ENCODE measurements around the gene SLC6A3. TPM values are rescaled to one million over a fixed set of nuclear protein-coding genes. Genes with fewer than 3 reads are reported as not detected.
"Not testable (repeated sequence)": the region's sequence is repeated elsewhere in the genome, so short reads cannot be mapped to it uniquely, and the experiment has no call there.

Gene SLC6A3
- total RNA-seq, 4 donors from 2014 or later, result not detected

DNA sequence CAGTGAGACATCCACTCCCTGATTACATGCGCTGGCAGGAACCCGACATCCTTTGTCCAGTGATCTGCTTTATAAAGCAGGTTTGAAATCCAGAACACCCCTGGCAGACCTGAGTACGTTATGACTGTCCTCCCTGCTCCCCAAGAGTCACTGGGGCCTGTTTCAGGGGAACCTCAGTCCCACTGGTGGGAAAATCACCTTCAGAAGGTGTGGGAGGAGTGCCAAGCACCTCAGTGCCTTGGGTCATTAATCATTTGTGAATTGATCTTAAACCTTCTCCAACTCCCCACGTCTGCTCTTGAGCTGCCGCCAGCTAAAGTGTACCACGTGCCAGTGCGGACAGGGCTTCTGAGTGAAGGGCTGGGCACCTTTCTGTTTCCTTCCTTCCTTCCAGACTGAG is 16.2 kb downstream of the SLC6A3 start:
- Histone ChIP-seq H3K27me3 (no peaks in the 10 kb centered on the region), H3K27ac (no peak overlapping the region), H3K4me1 (no peaks in the 10 kb centered on the region), H3K4me3 (no peak overlapping the region), H3K9me3 (peaks cover 14 to 20% of the 10 kb centered on the region in 2 donors), H3K36me3 (no peaks in the 10 kb centered on the region)
- 68 to 87% methylated on average over 3 to 7 of the region's 7 CpGs for WGBS, 2 donors (ENCODE audit: low coverage in 1 of 2)
- TF ChIP-seq EP300 (IDR thresholded peaks at IDR 0.05; ENCODE audit: low read depth) (no peak), POLR2AphosphoS5 (IDR thresholded peaks at IDR 0.05) (no peak), POLR2A (IDR thresholded peaks at IDR 0.05) (no peak)
- TF ChIP-seq, protein P1, sequence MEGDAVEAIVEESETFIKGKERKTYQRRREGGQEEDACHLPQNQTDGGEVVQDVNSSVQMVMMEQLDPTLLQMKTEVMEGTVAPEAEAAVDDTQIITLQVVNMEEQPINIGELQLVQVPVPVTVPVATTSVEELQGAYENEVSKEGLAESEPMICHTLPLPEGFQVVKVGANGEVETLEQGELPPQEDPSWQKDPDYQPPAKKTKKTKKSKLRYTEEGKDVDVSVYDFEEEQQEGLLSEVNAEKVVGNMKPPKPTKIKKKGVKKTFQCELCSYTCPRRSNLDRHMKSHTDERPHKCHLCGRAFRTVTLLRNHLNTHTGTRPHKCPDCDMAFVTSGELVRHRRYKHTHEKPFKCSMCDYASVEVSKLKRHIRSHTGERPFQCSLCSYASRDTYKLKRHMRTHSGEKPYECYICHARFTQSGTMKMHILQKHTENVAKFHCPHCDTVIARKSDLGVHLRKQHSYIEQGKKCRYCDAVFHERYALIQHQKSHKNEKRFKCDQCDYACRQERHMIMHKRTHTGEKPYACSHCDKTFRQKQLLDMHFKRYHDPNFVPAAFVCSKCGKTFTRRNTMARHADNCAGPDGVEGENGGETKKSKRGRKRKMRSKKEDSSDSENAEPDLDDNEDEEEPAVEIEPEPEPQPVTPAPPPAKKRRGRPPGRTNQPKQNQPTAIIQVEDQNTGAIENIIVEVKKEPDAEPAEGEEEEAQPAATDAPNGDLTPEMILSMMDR (IDR thresholded peaks at IDR 0.05), result no peak
- intact Hi-C loops (cut with DNase I; ENCODE audit: low total_unique reads) (no loop called here), in situ Hi-C loops (cut with MboI; ENCODE audit: low pct_ligation_motif_present in 1 of 4, low pct_unique_long_range_greater_than_20kb in 1 of 4, low sequenced_read_pairs in 3 of 4) (no loop called here)
- no peak for DNase-seq

DNA sequence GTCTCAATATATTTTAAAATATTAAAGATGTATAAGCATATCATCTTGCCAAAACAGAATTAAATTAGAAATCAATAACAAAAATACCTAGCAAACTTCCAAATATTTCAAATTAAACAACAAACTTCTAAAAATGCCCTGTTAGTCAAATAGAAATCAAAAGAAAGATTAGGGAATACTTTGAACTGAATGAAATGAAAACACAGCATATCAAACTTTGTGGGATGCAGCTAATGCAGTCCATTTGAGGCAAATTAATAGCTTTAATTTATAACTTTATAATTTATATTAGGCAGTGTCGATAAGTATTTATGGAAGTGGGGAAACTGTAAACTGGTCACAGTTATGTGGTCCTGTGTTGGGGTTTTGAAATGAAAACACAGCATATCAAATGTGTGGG is 17.1 kb downstream of the SLC6A3 start:
- H3K27me3 ChIP-seq, result no peaks in the 10 kb centered on the region
- TF ChIP-seq EP300 (IDR thresholded peaks at IDR 0.05; ENCODE audit: low read depth), result no peak
- no peak for TF ChIP-seq POLR2A (IDR thresholded peaks at IDR 0.05)
- TF ChIP-seq POLR2AphosphoS5 (IDR thresholded peaks at IDR 0.05), result no peak
- TF ChIP-seq, protein P1 (IDR thresholded peaks at IDR 0.05), result no peak
- intact Hi-C loops (cut with DNase I; ENCODE audit: low total_unique reads), result no loop called here
- no peak overlapping the region for H3K27ac ChIP-seq
- no peaks in the 10 kb centered on the region for H3K4me1 ChIP-seq
- in situ Hi-C loops (cut with MboI; ENCODE audit: low pct_ligation_motif_present in 1 of 4, low pct_unique_long_range_greater_than_20kb in 1 of 4, low sequenced_read_pairs in 3 of 4), result no loop called here
- peaks cover 14 to 20% of the 10 kb centered on the region in 2 donors for H3K9me3 ChIP-seq
- DNase-seq, result no peak
- 73 to 100% methylated on average over 1 of the region's 1 CpG for WGBS, 2 donors (ENCODE audit: low coverage in 1 of 2)
- H3K4me3 ChIP-seq, result no peak overlapping the region
- H3K36me3 ChIP-seq, result no peaks in the 10 kb centered on the region

DNA sequence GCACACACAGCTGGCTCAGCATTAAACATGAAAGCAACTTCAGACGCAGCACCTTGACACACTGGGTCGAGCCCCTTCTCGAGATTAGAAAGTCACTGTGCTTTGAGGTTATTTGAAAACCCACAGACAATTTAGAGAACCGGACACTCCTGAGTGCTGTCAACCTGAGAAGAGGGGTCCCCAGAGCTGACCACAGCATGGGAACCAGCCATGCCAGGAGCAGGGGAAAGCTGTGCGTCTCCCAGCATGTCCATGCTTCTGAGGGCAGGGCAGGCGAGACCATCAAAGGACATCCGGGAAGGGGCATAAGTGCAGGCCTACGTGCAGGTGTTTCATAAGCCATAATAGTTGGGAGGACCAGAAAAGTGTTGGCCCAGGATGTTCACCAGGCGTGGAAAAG is 20.5 kb downstream of the SLC6A3 start:
- H3K4me3 ChIP-seq, result no peak overlapping the region
- intact Hi-C loops (cut with DNase I; ENCODE audit: low total_unique reads), result no loop called here
- no peaks in the 10 kb centered on the region for H3K27me3 ChIP-seq
- no peak for TF ChIP-seq POLR2A (IDR thresholded peaks at IDR 0.05)
- TF ChIP-seq, protein P1 (IDR thresholded peaks at IDR 0.05), result no peak
- no peak for TF ChIP-seq POLR2AphosphoS5 (IDR thresholded peaks at IDR 0.05)
- no peak for TF ChIP-seq EP300 (IDR thresholded peaks at IDR 0.05; ENCODE audit: low read depth)
- 91% methylated on average over 9 of the region's 9 CpGs; no CpG with 5 or more reads in 1 of the 2 donors for WGBS, 2 donors (ENCODE audit: low coverage in 1 of 2)
- H3K27ac ChIP-seq, result no peak overlapping the region
- no peak for DNase-seq
- in situ Hi-C loops (cut with MboI; ENCODE audit: low pct_ligation_motif_present in 1 of 4, low pct_unique_long_range_greater_than_20kb in 1 of 4, low sequenced_read_pairs in 3 of 4), result no loop called here
- no peaks in the 10 kb centered on the region for H3K4me1 ChIP-seq
- peaks cover 14 to 20% of the 10 kb centered on the region in 2 donors for H3K9me3 ChIP-seq
- H3K36me3 ChIP-seq, result no peaks in the 10 kb centered on the region

DNA sequence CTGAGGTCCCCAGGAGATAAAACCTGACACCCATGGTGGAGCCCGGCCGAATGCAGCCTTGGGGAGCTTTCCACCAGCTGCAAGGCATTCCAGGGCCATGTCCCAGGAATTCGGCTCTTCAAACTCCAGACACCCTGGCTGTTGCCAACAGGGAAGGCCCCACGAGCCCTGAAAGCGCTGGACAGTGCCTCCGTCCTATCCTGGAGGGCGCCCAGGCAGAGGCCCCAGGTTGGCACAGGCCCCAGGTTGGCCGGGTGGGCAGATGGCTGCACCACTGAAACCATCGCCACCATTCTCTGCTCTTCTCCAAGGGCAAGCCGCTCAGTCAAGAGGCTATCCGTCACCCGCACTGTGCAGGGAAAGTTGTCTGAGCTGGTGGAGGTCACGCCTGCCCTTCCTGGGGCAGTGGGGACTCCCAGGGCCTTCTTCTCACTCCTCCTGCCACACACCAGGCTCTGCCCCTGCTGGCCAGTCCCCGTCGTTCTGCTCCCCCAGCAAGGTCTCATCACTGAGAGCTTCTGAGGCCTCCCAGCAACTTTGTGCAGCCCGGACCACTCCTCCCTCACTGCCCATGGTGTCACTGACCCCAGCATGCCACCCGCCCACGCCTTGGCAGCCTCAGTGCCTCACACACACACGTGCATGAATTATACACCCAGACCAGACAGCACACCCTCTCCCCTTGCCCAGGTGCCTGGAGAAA is 21.2 kb downstream of the SLC6A3 start:
- H3K27ac ChIP-seq, result no peak overlapping the region
- intact Hi-C loops (cut with DNase I; ENCODE audit: low total_unique reads), result no loop called here
- TF ChIP-seq POLR2A (IDR thresholded peaks at IDR 0.05), result no peak
- TF ChIP-seq, protein P1 (IDR thresholded peaks at IDR 0.05), result no peak
- TF ChIP-seq EP300 (IDR thresholded peaks at IDR 0.05; ENCODE audit: low read depth), result no peak
- TF ChIP-seq POLR2AphosphoS5 (IDR thresholded peaks at IDR 0.05), result no peak
- no peak for DNase-seq
- H3K4me3 ChIP-seq, result no peak overlapping the region
- WGBS, 2 donors (ENCODE audit: low coverage in 1 of 2), result 72% methylated on average over 18 of the region's 19 CpGs; no CpG with 5 or more reads in 1 of the 2 donors
- H3K27me3 ChIP-seq, result no peaks in the 10 kb centered on the region
- H3K9me3 ChIP-seq, result peaks cover 14 to 18% of the 10 kb centered on the region in 2 donors
- no peaks in the 10 kb centered on the region for H3K36me3 ChIP-seq
- H3K4me1 ChIP-seq, result no peaks in the 10 kb centered on the region
- in situ Hi-C loops (cut with MboI; ENCODE audit: low pct_ligation_motif_present in 1 of 4, low pct_unique_long_range_greater_than_20kb in 1 of 4, low sequenced_read_pairs in 3 of 4), result no loop called here

DNA sequence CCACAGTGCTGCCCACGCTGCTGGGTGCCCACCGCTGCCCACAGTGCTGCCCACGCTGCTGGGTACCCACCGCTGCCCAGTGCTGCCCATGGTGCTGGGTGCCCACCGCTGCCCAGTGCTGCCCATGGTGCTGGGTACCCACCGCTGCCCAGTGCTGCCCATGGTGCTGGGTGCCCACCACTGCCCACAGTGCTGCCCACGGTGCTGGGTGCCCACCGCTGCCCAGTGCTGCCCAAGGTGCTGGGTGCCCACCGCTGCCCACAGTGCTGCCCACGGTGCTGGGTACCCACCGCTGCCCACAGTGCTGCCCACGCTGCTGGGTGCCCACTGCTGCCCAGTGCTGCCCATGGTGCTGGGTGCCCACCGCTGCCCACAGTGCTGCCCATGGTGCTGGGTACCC is 22.7 kb downstream of the SLC6A3 start:
- intact Hi-C loops (cut with DNase I; ENCODE audit: low total_unique reads); H3K27me3 ChIP-seq; H3K27ac ChIP-seq; H3K4me3 ChIP-seq; H3K9me3 ChIP-seq; in situ Hi-C loops (cut with MboI; ENCODE audit: low pct_ligation_motif_present in 1 of 4, low pct_unique_long_range_greater_than_20kb in 1 of 4, low sequenced_read_pairs in 3 of 4); DNase-seq; H3K36me3 ChIP-seq; H3K4me1 ChIP-seq: not testable (repeated sequence)
- WGBS, 2 donors (ENCODE audit: low coverage in 1 of 2), result 100% methylated on average over 1 of the region's 13 CpGs; no CpG with 5 or more reads in 1 of the 2 donors
